Cardiac muscle cell (in vitro differentiated cells and primary cell): ENCODE data around the gene TEP1. TPM values are rescaled to one million over a fixed set of nuclear protein-coding genes. Genes with fewer than 3 reads are reported as not detected.
A peak's percentile ranks its signal among the peaks of the same experiment; 100 is the strongest.

Experiments
- DNase-seq, 2 donors: peaks; one replicate each; pipeline versions ENCODE4 v3.0.0 to v3.0.0-alpha.2; 2010 to 2017; ENCODE audit warnings: low read depth in 1 of 2, low spot score in 1 of 2
- H3K27ac ChIP-seq: fragments of 200-600 bp; sonication (generic); 2 replicates; pipeline ENCODE4 v1.5.1; 2016
- H3K27me3 ChIP-seq: fragments of 200-600 bp; sonication (generic); 2 replicates; pipeline ENCODE4 v1.6.0; 2016; ENCODE audit warnings: control low read depth
- H3K36me3 ChIP-seq: fragments of 200-600 bp; sonication (generic); 2 replicates; pipeline ENCODE4 v1.5.1; 2016; ENCODE audit warnings: control low read depth
- H3K4me1 ChIP-seq: fragments of 200-600 bp; sonication (generic); 2 replicates; pipeline ENCODE4 v1.8.1; 2017; ENCODE audit warnings: low read depth, mild to moderate bottlenecking, mixed run types
- H3K4me3 ChIP-seq: fragments of 200-600 bp; sonication (generic); 2 replicates; pipeline ENCODE4 v1.5.1; 2016; ENCODE audit warnings: mild to moderate bottlenecking
- H3K9me3 ChIP-seq: fragments of 200-600 bp; sonication (generic); 2 replicates; pipeline ENCODE4 v1.5.1; 2017; ENCODE audit warnings: low read depth, mild to moderate bottlenecking, control low read depth
- polyA plus RNA-seq: library from polyadenylated mRNA; unstranded; fragments of >200 nt; fragmentation: Nextera tagmentation; extraction: Ambion mirVana; gene quantifications from 2 replicates; pipeline ENCODE4 v1.2.1, GENCODE V29; 2016
- total RNA-seq: library from RNA; depleted of rRNA; stranded (reverse); fragments of >200 nt; gene quantifications from 2 replicates; pipeline ENCODE4 v1.2.3, GENCODE V29; 2016
- TF ChIP-seq, protein P1 (sequence below): IDR thresholded peaks from 2 replicates; pipeline ENCODE4 v1.5.1; 2012; ENCODE audit warnings: low read depth, mild to moderate bottlenecking, low read length

Gene TEP1
- total and polyA plus RNA-seq, 2 experiments from 2014 or later = 5.1 to 8.5 TPM

DNA sequence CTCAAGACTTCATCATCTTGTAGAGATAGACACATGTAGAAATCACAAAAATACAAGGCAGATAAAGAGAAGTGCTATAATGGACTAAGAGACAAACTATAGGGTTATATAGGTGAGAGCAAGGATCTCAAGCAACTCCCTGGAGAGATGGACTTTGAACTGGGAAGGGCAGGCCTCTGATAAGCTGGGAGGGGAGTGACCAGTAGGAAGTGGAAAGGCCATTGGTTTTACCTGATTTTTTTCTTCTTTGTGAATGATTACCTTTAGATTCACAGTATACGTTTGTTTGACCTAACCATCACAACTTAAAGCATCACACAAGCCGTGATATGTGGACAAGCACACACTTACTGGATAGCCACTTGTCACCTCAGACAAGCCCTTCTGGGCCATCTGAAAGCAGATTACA, 5.2 kb upstream of the TEP1 start:
- no peaks in the 10 kb centered on the region for H3K27me3 ChIP-seq
- H3K4me3 ChIP-seq = no peak overlapping the region
- H3K4me1 ChIP-seq = no peaks in the 10 kb centered on the region
- no peaks in the 10 kb centered on the region for H3K36me3 ChIP-seq
- H3K27ac ChIP-seq = no peak overlapping the region
- no peak for DNase-seq
- TF ChIP-seq, protein P1, sequence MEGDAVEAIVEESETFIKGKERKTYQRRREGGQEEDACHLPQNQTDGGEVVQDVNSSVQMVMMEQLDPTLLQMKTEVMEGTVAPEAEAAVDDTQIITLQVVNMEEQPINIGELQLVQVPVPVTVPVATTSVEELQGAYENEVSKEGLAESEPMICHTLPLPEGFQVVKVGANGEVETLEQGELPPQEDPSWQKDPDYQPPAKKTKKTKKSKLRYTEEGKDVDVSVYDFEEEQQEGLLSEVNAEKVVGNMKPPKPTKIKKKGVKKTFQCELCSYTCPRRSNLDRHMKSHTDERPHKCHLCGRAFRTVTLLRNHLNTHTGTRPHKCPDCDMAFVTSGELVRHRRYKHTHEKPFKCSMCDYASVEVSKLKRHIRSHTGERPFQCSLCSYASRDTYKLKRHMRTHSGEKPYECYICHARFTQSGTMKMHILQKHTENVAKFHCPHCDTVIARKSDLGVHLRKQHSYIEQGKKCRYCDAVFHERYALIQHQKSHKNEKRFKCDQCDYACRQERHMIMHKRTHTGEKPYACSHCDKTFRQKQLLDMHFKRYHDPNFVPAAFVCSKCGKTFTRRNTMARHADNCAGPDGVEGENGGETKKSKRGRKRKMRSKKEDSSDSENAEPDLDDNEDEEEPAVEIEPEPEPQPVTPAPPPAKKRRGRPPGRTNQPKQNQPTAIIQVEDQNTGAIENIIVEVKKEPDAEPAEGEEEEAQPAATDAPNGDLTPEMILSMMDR = no peak
- H3K9me3 ChIP-seq = no peaks in the 10 kb centered on the region

DNA sequence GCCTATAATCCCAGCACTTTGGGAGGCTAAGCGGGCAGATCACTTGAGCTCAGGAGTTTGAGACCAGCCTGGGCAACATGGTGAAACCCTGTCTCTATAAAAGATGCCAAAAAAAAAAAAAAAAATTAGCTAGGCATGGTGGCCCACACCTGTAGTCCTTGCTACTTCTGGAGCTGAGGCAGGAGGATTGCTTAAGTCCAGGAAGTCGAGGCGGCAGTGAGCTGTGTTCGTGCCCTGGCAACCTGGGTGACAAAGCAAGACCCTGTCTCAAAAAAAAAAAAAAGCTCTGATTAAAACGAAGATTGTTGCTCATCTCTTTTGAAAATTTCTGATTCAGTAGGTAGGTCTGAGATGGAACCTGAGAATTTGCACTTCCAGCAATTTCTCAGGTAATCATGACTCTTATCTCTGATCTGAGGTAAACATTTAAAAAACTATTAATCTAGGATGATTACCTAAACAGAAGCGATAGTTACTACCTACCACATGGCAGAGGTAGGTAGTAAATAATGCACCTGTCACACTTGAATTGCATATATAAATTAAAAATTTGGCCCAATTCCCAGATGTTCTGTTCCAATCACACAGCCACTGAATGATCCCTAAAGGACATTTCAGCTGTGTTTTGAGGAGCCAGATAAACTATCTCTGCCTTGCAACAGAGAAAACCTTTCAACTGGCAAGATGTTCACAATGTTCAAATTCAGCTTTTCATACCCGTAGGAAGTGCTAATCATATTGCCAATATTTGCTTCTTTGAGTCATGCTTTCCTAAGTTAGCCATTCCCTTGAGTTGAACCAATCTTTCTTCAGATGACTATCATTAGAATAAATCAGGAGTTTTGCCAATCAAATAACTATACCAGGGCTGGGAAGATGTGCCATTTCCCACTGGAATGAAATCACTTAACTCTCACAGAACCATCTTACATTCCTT, 4.2 kb upstream of the TEP1 start:
- H3K4me3 ChIP-seq = no peak overlapping the region
- H3K36me3 ChIP-seq = no peaks in the 10 kb centered on the region
- H3K27me3 ChIP-seq = no peaks in the 10 kb centered on the region
- H3K4me1 ChIP-seq = no peaks in the 10 kb centered on the region
- DNase-seq = no peak
- TF ChIP-seq, protein P1 = no peak
- no peak overlapping the region for H3K27ac ChIP-seq
- no peaks in the 10 kb centered on the region for H3K9me3 ChIP-seq

DNA sequence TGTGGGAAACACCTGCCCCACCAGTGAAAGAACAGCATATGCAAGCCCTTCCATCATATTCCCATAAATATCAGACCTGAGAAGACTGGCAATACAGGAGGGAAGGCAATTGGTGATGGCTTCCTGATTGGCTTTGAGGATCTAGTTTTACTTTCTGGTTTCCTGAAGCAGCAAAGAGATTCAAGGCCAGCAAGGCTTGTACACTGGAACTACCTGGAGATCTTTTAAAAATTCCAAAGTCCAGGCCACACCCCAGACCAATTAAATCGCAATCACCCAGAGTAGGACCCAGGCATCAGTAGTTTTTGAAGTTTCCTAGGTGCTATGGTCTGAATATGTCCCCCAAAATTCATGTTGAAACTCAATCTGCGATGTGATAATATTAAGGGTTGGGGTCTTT, 2.9 kb upstream of the TEP1 start:
- TF ChIP-seq, protein P1 = no peak
- Histone ChIP-seq H3K27me3 (no peaks in the 10 kb centered on the region), H3K9me3 (no peaks in the 10 kb centered on the region), H3K27ac (no peak overlapping the region), H3K36me3 (no peaks in the 10 kb centered on the region), H3K4me1 (no peaks in the 10 kb centered on the region), H3K4me3 (no peak overlapping the region)
- DNase-seq = no peak

DNA sequence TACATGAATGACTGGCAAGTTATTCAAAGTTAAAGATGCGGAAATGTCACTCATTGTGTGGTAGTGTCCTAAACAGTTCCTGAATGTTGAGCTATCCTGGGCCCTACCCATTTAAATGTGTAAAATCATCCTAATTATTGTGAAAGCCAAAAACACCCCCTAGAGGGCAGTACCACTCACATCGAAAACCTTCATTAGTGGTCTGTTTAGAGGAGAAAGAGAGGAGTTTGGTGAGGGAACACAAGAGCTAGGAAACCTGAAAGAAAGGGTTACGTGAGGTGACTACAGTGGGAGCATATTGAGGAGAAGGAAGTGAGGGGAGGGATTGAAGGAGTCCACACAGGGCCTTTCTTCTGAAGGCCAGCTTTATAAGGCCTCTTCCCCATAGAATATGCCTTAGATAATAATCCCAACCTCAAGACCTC, 2.5 kb upstream of the TEP1 start:
- peak; percentile 53 to 73 for DNase-seq
- Histone ChIP-seq H3K4me1 (no peaks in the 10 kb centered on the region), H3K36me3 (no peaks in the 10 kb centered on the region), H3K27me3 (no peaks in the 10 kb centered on the region), H3K4me3 (no peak overlapping the region), H3K9me3 (no peaks in the 10 kb centered on the region), H3K27ac (no peak overlapping the region)
- TF ChIP-seq, protein P1 = peak; percentile 71

DNA sequence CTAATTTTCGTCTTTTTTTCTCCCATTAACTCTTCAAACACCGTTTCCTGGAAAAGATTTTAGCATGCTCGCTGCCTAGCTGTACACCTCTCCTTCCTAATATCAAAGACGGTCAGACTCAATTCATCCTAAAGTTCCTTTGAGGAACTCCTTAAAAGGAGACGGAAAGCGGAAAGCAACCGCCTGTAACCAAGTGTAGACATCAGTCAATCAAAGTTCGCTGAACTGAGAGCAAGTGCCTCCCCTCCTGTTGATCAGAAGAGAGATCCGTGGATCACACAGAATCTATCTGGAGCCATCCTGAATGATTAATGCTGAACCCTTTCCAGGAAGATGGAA, 412 bp upstream of the TEP1 start:
- peak in 1 of 2 donors; percentile 6 for DNase-seq
- Histone ChIP-seq H3K36me3 (no peaks in the 10 kb centered on the region), H3K27me3 (no peaks in the 10 kb centered on the region), H3K4me1 (no peaks in the 10 kb centered on the region), H3K9me3 (no peaks in the 10 kb centered on the region), H3K27ac (peak overlapping the region; percentile 91), H3K4me3 (peak overlapping the region; percentile 70)
- TF ChIP-seq, protein P1 = no peak
